H1 (cell line): ENCODE data around the gene USP49. TPM values are rescaled to one million over a fixed set of nuclear protein-coding genes. Genes with fewer than 3 reads are reported as not detected.

ENCODE experiments used
- ATF2 ChIP-seq: IDR thresholded peaks from 2 replicates; pipeline ENCODE4 v1.6.1; 2012; ENCODE audit warnings: low read length, inconsistent platforms
- CHD1 ChIP-seq: IDR thresholded peaks from 2 replicates; pipeline ENCODE4 v1.6.1; 2012; ENCODE audit warnings: low read depth, low read length, improper control_type of control experiment
- CTCF ChIP-seq, 3 experiments: IDR thresholded peaks; 1 replicate in 2 of 3; 2 replicates in 1 of 3; pipeline versions ENCODE4 v1.5.1 to v1.6.1; 2011; ENCODE audit warnings: low read length in 3 of 3, mild to moderate bottlenecking in 3 of 3, inconsistent platforms in 2 of 3, low read depth in 1 of 3, moderate library complexity in 1 of 3; ENCODE audit not compliant: insufficient read depth in 1 of 3; ENCODE audit errors: control extremely low read depth in 1 of 3
- GTF2F1 ChIP-seq: IDR thresholded peaks from 2 replicates; pipeline ENCODE4 v1.6.1; 2012; ENCODE audit warnings: low read depth, low read length, improper control_type of control experiment, borderline replicate concordance
- HDAC6 ChIP-seq: IDR thresholded peaks from one replicate; pipeline ENCODE4 v1.7.1; 2012; ENCODE audit warnings: low read depth, mild to moderate bottlenecking, inconsistent platforms, low read length, moderate library complexity
- JUND ChIP-seq: IDR thresholded peaks from 2 replicates; pipeline ENCODE4 v1.6.1; 2011; ENCODE audit warnings: mild to moderate bottlenecking, improper control_type of control experiment, low read length
- POU5F1 ChIP-seq: IDR thresholded peaks from 2 replicates; pipeline ENCODE4 v1.6.1; 2011; ENCODE audit warnings: low read depth, mild to moderate bottlenecking, low read length, moderate library complexity
- TAF7 ChIP-seq: optimal IDR thresholded peaks from 2 replicates; pipeline ENCODE3; 2011; ENCODE audit warnings: low read depth, mild to moderate bottlenecking, inconsistent platforms, low read length, moderate library complexity, borderline replicate concordance
- ZNF274 ChIP-seq: IDR thresholded peaks from 2 replicates; pipeline ENCODE4 v1.7.0; 2012; ENCODE audit warnings: low read length, borderline replicate concordance; ENCODE audit errors: extremely low read depth
- polyA plus RNA-seq, 7 experiments: library from polyadenylated mRNA; depleted of rRNA in 3 of 7; stranded (reverse) in 5 of 7; unstranded in 2 of 7; fragments of >200 nt in 5 of 7; fragments of 200-250 nt in 2 of 7; gene quantifications; 1 replicate in 5 of 7; 2 replicates in 1 of 7; 4 replicates in 1 of 7; pipeline versions ENCODE4 v1.2.1 to v1.2.3, GENCODE V29; 2011 to 2013; ENCODE audit warnings: missing spikeins in 2 of 7, mixed read lengths in 2 of 7
- total RNA-seq: library from RNA; stranded (reverse); fragmentation: NEBNext Ultra II Directional; extraction: Animal tissue kit (Norgen Biotek cat#: 25700); gene quantifications from 2 replicates; pipeline ENCODE4 v1.2.1, GENCODE V29; 2021

USP49 gene
- total and polyA plus RNA-seq, 2 of the 8 experiments (the other 6 are each of a cell fraction or from before 2014, with no cell fraction given), result 6.9 to 24.4 TPM

- TF ChIP-seq CTCF (IDR thresholded peaks at IDR 0.05; ENCODE audit: control extremely low read depth in 1 of 3, insufficient read depth in 1 of 3, low read depth in 1 of 3, low read length in 3 of 3) (no peak), ATF2 (no peak), CHD1 (no peak), ZNF274 (no peak), POU5F1 (no peak), HDAC6 (no peak), JUND (no peak), GTF2F1 (no peak), TAF7 (no peak)
These were observed 126.4 kb downstream of the USP49 start (continued) for GRCh38 chr6:41768545-41769308.
